Middle frontal gyrus (tissue), 1 donor: ENCODE measurements around the gene TRAIP.
A peak's percentile ranks its signal among the peaks of the same experiment; 100 is the strongest.
"Not testable (repeated sequence)": the region's sequence is repeated elsewhere in the genome, so short reads cannot be mapped to it uniquely, and the experiment has no call there.

Experiments
- DNase-seq: peaks from one replicate; pipeline ENCODE4 v3.0.0-alpha.2; 2015; ENCODE audit warnings: low spot score; ENCODE audit errors: extremely low spot score

TRAIP gene

GRCh38 chr3:49791571-49791970 lies 64.8 kb downstream of the TRAIP start:
- DNase-seq: no peak

DNA sequence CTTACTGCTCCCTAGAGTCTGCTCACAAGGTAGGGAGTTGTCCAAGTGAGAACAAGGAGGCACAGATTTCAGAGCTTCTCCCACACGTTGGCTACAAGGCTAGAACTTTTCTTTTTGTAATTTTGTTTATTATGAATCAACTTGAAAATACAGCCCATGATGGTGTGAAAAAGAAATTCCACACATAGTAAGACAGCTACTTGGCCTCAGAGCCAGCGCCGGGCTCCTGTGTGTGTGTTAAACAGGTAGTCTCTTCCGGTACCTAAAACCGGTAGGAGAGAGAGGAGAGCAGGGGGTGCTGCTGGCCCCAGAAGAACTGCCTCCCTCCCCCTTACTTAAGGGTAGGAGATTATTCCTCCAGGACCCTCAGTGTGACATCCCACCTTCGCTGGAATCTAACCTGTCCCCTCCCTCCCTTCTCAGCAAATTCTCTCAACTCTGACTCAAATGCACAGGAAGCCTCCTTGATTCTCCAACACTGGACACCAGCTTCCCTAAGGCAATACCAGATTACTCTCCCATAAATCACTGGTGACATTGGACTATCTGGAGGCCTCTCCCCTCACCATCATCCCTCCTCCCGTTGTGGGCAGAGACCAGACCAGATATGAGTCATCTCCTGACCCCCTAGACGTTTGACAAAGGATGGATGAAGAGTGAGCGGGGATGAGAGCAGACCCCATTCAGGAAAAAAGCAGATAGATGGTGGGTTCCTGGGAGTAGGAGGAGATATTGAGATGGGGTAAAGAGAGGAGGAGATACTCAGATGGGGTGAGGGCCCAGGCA lies 65.5 kb downstream of the TRAIP start:
- no peak for DNase-seq

DNA sequence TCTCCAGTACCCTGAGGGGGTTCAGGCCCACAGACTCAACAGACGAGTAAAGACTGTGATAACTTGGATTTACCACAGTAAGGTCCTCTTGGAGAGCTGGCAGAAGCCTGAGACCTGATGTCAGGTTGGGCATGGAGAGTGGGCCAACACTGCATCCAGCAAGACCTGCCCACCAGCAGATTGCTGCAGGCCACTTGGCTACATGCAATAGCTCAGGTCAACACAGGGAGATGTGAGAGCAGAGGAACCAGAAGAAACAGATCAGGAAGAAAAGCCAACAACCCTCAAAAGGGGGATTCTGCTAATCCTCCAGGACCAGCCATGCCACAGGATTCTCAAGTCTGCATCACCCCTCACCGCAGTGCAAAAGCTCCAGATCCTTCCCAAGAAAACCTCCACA lies 68.3 kb downstream of the TRAIP start:
- DNase-seq: no peak

DNA sequence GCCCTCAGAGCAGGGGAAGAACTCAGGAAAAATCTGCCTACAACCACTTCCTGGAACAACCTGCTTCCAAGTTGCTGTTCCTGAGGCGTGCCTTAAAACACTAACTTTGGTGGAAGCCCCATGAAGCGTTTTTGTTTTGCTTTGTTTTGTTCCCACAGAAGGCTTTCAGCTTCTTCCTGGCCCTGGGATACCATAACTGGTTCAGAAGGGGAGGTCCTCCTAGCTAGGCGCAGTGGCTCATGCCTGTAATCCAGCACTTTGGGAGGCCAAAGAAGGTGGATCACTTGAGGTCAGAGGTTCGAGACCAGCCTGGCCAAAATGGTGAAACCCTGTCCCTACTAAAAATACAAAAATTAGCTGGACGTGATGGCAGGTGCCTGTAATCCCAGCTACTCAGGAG lies 68.8 kb downstream of the TRAIP start:
- no peak for DNase-seq

GRCh38 chr3:49787182-49787464 lies 69.2 kb downstream of the TRAIP start:
- DNase-seq: no peak

GRCh38 chr3:49786357-49787181 lies 69.8 kb downstream of the TRAIP start, which contains the start of gene IP6K1:
TSS of gene IP6K1 (minus strand) at chr3:49786542. CDS start at chr3:49748040, 38,502 bp downstream.
- peak; percentile 100 for DNase-seq

DNA sequence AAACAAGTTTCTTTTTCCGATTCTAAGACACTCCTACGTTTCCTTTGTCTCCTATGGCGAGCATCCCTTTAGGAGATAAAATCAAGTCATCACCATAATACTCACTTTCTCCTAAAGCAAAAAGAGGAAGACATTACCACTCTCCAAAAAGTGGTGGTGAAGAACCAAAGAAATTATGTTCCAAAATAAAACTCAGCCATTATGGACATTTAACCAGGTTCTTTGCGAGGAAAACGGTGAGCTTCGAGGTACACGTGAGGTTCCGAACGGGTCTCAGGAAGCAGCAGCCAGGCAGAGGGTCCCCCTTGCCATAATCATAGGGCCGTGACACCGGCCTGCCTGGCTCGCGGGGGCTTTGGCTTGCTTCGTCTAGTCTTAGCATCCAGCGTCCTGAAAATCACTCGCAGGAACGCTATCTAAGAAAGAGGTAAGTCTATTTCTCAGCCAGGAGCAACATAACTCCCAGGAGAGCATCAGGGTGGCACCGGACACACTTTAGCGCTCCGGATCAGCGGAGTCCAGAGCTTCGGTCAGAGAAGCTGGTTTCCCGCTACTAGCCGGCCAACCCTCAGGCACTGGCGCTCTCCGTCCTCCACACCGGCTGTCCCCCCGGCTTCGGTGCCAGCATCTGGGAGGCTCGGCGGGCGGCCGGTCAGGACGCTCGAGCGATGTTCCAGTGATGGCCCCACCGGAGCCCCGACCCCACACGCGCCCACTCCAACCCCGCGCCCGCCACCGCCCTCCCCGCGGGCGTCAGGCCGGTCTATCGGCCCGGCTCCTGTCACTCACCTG lies 70.6 kb downstream of the TRAIP start:
- no peak for DNase-seq

DNA sequence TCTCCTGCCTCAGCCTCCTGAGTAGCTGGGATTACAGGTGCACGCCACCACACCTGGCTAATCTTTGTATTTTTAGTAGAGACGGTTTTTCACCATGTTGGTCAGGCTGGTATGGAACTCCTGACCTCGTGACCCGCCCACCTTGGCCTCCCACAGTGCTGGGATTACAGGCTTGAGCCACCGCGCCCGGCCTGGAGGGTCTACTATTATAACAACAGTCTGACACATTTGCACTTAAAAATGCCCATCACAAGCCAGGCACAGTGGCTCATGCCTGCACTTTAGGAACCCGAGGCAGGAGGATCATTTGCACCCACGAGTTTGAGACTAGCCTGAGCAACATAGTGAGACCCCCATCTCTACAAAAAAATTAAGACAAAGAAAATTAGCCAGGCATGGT lies 74.1 kb downstream of the TRAIP start:
- not testable (repeated sequence) for DNase-seq

DNA sequence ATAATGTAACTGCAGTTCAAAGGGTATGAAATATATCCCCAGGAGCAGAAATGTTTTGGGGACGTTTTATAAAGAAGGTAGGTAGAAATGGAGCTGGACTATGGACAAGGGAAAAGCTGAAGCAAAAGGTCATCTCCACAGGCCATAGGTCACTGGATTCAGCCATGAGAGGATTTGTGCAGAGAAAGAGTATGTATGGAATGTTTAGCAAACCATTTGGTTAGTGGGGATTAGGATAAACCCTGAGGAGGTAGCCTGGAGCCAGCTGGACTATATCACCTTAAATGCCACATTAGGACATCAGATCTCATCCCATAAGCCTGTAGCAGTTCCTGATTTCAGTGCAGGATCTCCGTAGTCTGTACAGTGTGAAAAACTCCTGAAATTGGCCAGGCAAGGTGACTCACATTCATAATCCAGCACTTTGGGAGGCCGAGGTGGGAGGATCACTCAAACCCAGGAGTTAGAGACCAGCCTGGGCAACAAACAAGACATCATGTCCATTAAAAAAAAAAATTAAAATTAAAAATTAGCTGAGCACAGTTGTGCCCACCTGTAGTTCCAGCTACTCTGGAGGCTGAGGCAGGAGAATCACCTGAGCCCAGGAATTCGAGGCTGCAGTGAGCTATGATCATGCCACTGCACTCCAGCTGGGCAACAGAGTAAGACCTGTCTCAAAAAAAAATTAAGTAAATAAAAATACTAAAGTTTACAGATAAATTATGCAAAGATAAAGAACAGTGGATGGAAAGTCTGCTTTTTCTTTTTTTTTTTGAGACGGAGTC lies 74.8 kb downstream of the TRAIP start:
- no peak for DNase-seq

DNA sequence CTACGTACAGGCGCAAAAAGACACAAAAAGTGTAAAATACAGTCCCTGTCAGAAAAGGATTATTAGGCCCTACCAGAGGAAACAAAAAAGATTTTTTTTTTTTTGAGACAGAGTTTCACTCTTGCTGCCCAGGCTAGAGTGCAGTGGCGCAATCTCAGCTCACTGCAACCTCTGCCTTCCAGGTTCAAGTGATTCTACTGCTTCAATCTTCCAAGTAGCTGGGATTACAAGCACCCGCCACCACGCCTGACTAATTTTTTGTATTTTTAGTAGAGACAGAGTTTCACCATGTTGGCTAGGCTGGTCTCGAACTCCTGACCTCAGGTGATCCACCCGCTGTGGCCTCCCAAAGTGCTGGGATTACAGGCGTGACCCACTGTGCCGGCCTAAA lies 75.4 kb downstream of the TRAIP start:
- DNase-seq: not testable (repeated sequence)

- DNase-seq: no peak
Measured at GRCh38 chr3:49780080-49780974, 76.0 kb downstream of the TRAIP start.

- DNase-seq: no peak
Measured at GRCh38 chr3:49779358-49780079, 76.8 kb downstream of the TRAIP start.
